Measurements from ENCODE around the gene CC2D1B. TPM values are rescaled to one million over a fixed set of nuclear protein-coding genes. Genes with fewer than 3 reads are reported as not detected.

The CC2D1B gene
- total and polyA plus RNA-seq, 2 experiments from 2014 or later = 5.7 to 13.1 TPM

GRCh38 chr1:52332411-52332810, 33.6 kb downstream of the CC2D1B start (continued):
- no peak for TF ChIP-seq ETS1 (IDR thresholded peaks at IDR 0.05)

GRCh38 chr1:52328615-52329014, 37.4 kb downstream of the CC2D1B start:
- no peak for ATAC-seq
- H3K4me3 ChIP-seq = no peak overlapping the region
- peaks cover 7% of the 10 kb centered on the region for H3K27me3 Mint-ChIP-seq (ENCODE audit: insufficient read depth, low read depth, poor library complexity)
- no peaks in the 10 kb centered on the region for H3K36me3 ChIP-seq (ENCODE audit: insufficient read depth)
- no peaks in the 10 kb centered on the region for H3F3A ChIP-seq (replicated peaks; ENCODE audit: low read depth)
- no peak overlapping the region for H3K27ac ChIP-seq (ENCODE audit: low read depth)
- no peak overlapping the region for H3K4me2 ChIP-seq
- H3K27me3 ChIP-seq (ENCODE audit: insufficient read depth) = no peaks in the 10 kb centered on the region
- H3K79me2 ChIP-seq (replicated peaks; ENCODE audit: insufficient read depth) = no peaks in the 10 kb centered on the region
- H3K9me3 Mint-ChIP-seq = no peaks in the 10 kb centered on the region; the same call in 2 of the 3 replicates
- no peaks in the 10 kb centered on the region for H3K4me1 ChIP-seq (ENCODE audit: insufficient read depth)
- no peak overlapping the region for H3K4me3 Mint-ChIP-seq
- DNase-seq (ENCODE audit: low spot score) = no peak
- no peak overlapping the region for H2AFZ ChIP-seq
- peaks cover 14% of the 10 kb centered on the region for H3K4me1 Mint-ChIP-seq
- H3K36me3 Mint-ChIP-seq (ENCODE audit: low read depth) = 0 out of 3 replicates have a peak, but pooled peaks cover 3% of the 10 kb centered on the region
- no peaks in the 10 kb centered on the region for H4K20me1 ChIP-seq (replicated peaks; ENCODE audit: insufficient read depth)
- peak overlapping the region; percentile 44; the same call in 1 of the 2 replicates for H3K27ac Mint-ChIP-seq
- H3K9me2 ChIP-seq (ENCODE audit: insufficient read depth) = no peaks in the 10 kb centered on the region
- TF ChIP-seq CREB1 (CRISPR knock-in tag; IDR thresholded peaks at IDR 0.05; ENCODE audit: low read depth) (no peak), POLR2AphosphoS5 (IDR thresholded peaks at IDR 0.05; ENCODE audit: low read depth) (no peak), ZNF114 (CRISPR knock-in tag; IDR thresholded peaks at IDR 0.05) (no peak), ETS1 (IDR thresholded peaks at IDR 0.05) (no peak), NANOG (IDR thresholded peaks at IDR 0.05; ENCODE audit: borderline replicate concordance) (no peak), REST (IDR thresholded peaks at IDR 0.05; ENCODE audit: unreplicated experiment) (no peak), STAT1 (IDR thresholded peaks at IDR 0.05; ENCODE audit: unreplicated experiment) (no peak), EZH2phosphoT487 (IDR thresholded peaks at IDR 0.05; ENCODE audit: unreplicated experiment) (no peak)

GRCh38 chr1:52325786-52326185, 40.2 kb downstream of the CC2D1B start:
- Mint-ChIP-seq H3K27ac (no peak overlapping the region), H3K9me3 (no peaks in the 10 kb centered on the region; the same call in 2 of the 3 replicates)
- no peak for TF ChIP-seq JUNB (IDR thresholded peaks at IDR 0.05; ENCODE audit: unreplicated experiment)
- no peak for TF ChIP-seq CTCF (conservative IDR thresholded peaks at IDR 0.05; ENCODE audit: low read depth in 2 of 2)
- TF ChIP-seq ZNF331 (CRISPR knock-in tag; IDR thresholded peaks at IDR 0.05; ENCODE audit: low read depth) = no peak

More at GRCh38 chr1:52325786-52326185, 40.2 kb downstream of the CC2D1B start:
- Histone ChIP-seq H3K79me2 (replicated peaks; ENCODE audit: insufficient read depth) (no peaks in the 10 kb centered on the region), H4K20me1 (replicated peaks; ENCODE audit: insufficient read depth) (no peaks in the 10 kb centered on the region), H3K4me2 (no peak overlapping the region), H3K4me1 (ENCODE audit: insufficient read depth) (no peaks in the 10 kb centered on the region), H3K9me2 (ENCODE audit: insufficient read depth) (no peaks in the 10 kb centered on the region), H3K27ac (ENCODE audit: low read depth) (no peak overlapping the region), H3K4me3 (no peak overlapping the region), H2AFZ (no peak overlapping the region), H3K36me3 (ENCODE audit: insufficient read depth) (no peaks in the 10 kb centered on the region), H3K27me3 (ENCODE audit: insufficient read depth) (no peaks in the 10 kb centered on the region), H3F3A (replicated peaks; ENCODE audit: low read depth) (no peaks in the 10 kb centered on the region)
- H3K4me3 Mint-ChIP-seq = no peak overlapping the region
- no peak for DNase-seq (ENCODE audit: low spot score)
- H3K36me3 Mint-ChIP-seq (ENCODE audit: low read depth) = peaks cover 9% of the 10 kb centered on the region; the same call in 1 of the 3 replicates
- H3K27me3 Mint-ChIP-seq (ENCODE audit: insufficient read depth, low read depth, poor library complexity) = peaks cover 3% of the 10 kb centered on the region
- H3K4me1 Mint-ChIP-seq = peaks cover 11% of the 10 kb centered on the region
- no peak for ATAC-seq
